Measurements from ENCODE around the gene AOPEP.

Gene AOPEP

DNA sequence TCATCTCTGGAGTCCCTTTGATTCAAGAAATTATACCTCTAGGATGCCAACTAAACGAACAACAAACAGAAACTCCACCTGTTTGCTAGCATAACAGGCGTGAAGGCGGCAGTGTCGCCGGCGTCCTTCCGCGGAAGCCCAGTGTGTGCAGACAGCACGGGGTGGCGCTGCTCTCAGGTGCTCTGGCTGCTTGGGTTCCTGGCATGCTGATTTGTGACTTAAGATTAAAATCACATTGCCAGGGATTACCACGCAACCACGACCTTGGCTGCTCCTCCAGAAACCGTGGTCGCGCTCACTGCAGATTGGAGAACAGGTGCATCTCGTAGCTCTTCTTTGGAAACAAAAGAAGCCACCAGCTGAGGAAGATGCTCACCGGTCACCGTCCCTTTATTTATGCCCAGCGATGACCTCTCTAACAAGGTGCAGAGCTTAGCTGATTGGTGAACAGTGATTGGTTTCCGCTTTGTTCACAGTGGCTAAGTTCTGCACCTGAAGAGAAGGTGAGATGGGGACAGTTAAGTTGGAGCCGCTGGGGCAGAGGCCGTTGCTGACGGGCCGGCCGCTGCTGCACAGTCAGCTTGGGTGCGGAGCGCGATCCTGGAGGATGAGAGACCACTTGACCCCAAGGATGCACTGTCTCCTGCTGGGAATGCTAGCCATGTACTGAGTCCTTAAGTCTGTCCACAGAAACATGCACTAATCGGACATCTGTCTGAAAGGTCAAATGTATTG, 358.7 kb downstream of the AOPEP start:
- no peak overlapping the region for H3K27ac ChIP-seq
- TF ChIP-seq, protein P1, sequence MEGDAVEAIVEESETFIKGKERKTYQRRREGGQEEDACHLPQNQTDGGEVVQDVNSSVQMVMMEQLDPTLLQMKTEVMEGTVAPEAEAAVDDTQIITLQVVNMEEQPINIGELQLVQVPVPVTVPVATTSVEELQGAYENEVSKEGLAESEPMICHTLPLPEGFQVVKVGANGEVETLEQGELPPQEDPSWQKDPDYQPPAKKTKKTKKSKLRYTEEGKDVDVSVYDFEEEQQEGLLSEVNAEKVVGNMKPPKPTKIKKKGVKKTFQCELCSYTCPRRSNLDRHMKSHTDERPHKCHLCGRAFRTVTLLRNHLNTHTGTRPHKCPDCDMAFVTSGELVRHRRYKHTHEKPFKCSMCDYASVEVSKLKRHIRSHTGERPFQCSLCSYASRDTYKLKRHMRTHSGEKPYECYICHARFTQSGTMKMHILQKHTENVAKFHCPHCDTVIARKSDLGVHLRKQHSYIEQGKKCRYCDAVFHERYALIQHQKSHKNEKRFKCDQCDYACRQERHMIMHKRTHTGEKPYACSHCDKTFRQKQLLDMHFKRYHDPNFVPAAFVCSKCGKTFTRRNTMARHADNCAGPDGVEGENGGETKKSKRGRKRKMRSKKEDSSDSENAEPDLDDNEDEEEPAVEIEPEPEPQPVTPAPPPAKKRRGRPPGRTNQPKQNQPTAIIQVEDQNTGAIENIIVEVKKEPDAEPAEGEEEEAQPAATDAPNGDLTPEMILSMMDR (conservative IDR thresholded peaks at IDR 0.05), result no peak

DNA sequence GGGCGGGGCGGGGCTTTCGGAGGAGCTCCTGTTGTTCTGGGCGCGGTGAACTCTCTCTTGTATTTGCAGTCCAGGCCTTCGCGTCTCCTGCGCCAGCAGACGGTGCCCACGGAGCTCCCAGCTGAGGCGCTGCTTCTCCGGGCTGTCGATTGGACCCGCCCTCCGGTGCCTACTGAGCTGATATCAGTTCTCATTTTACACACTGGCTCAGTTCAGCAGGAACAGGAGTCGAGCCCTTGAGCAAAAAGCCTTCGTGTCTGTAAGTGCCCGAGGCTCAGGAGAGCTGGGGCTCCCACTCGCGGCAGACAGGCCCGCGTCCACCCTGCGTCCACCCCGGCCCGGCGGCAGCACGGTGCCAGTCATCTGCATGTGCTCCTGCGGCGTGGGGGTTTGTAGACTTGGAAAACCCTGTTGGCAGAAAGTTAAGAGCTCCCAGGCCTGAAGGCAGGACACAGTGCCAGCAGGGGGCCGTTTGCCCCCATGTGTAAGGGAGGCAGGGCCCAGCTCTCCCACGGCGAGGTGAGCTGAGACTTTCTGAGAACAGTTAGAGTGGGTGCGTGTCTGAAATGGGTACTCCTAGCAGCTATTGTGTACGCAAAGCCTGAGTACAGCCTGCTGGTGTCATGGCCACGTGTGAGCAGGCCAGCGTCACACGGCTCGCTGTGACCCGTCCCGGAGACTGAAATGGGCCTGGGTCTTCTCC, 359.5 kb downstream of the AOPEP start:
- H3K27ac ChIP-seq, result no peak overlapping the region
- TF ChIP-seq, protein P1 (conservative IDR thresholded peaks at IDR 0.05), result no peak

DNA sequence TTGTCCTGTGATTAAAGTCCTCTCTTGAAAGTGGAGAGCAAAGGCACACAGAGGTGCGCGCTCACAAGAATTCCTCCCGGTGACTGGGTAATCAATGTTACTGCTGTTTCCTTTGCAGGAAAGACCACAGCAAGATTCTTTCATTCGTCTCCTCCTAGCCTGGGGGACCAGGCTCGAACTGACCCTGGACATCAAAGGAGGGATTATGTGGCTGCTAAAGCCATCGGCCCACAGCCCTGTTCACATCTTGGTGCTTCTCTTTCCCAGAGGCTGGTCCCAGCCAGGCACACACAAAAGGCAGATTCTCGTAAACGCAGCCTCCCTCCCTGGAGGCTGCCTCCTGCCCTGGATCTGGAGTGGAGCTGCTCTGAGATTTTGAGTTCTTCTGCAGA, 360.1 kb downstream of the AOPEP start:
- no peak overlapping the region for H3K27ac ChIP-seq
- TF ChIP-seq, protein P1 (conservative IDR thresholded peaks at IDR 0.05), result no peak

- H3K27ac ChIP-seq, result no peak overlapping the region
- TF ChIP-seq, protein P1 (conservative IDR thresholded peaks at IDR 0.05), result peak; percentile 27
Observed at GRCh38 chr9:95087659-95088242, 361.3 kb downstream of the AOPEP start.

DNA sequence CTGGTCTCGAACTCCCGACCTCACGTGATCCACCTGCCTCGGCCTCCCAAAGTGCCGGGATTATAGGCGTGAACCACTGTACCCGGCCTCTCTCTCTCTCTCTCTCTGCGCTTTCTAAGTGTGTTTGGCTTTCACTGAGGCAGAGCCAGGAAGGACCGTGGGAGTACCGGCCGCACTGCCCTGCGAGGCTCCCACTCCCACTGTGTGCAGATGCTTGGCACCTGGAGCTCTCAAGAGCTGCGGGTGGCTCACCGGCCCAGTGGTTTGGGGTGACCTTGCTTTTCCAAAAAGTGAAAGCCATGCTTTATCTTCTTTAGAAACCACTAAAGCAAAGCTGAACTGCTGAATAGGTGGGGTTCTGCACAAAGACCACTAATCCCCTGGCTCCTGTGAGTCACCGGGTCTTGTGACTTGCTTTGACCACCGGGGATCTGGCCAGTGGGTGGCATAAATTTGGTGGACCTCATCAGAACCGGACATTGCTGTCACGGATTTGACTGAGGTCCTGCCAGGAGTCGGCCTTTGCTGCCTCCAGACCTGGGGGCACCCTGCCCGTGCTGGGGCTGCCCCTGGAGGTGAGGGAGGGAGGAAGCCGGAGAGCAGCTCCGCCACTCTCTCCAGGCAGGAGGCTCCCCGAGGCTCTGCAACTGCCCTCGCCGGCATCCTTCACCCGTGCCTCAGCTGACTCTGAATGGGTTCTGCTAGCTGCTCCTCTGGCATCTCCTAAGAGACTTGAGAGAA, 362.1 kb downstream of the AOPEP start:
- no peak overlapping the region for H3K27ac ChIP-seq
- TF ChIP-seq, protein P1 (conservative IDR thresholded peaks at IDR 0.05), result no peak

GRCh38 chr9:95089257-95090022, 362.9 kb downstream of the AOPEP start:
- TF ChIP-seq, protein P1 (conservative IDR thresholded peaks at IDR 0.05), result no peak
- no peak overlapping the region for H3K27ac ChIP-seq
